Loucy (cell line): ENCODE data around the gene PIP5K1C.
"Not testable (repeated sequence)": the region's sequence is repeated elsewhere in the genome, so short reads cannot be mapped to it uniquely, and the experiment has no call there.

Experiments used
- CTCF ChIP-seq: fragments of 200-600 bp; sonication (generic); conservative IDR thresholded peaks from 2 replicates; pipeline ENCODE4 v1.5.1; 2014; ENCODE audit warnings: mild to moderate bottlenecking, antibody characterized with exemption, low read length
- EZH2phosphoT487 ChIP-seq: fragments of 200-600 bp; IDR thresholded peaks from 2 replicates; pipeline ENCODE4 v1.6.1; 2018; ENCODE audit warnings: antibody characterized with exemption, mild to moderate bottlenecking, moderate library complexity, borderline replicate concordance

- not testable (repeated sequence) for TF ChIP-seq CTCF, EZH2phosphoT487
These were observed 53.2 kb downstream of the PIP5K1C start for GRCh38 chr19:3647102-3647501.
